OCI-LY1 (cell line): ENCODE measurements around the gene KRTAP4-8.
"Not testable (repeated sequence)": the region's sequence is repeated elsewhere in the genome, so short reads cannot be mapped to it uniquely, and the experiment has no call there.

Source experiments
- H2AFZ ChIP-seq: fragments of 200-600 bp; sonication (generic), shearing (Covaris generic); 2 replicates; pipeline ENCODE4 v1.6.0; 2014; ENCODE audit warnings: antibody characterized with exemption, mild to moderate bottlenecking, low read length
- H3F3A ChIP-seq: fragments of 200-600 bp; sonication (generic), shearing (Covaris generic); 2 replicates; pipeline ENCODE4 v1.6.0; 2014; ENCODE audit warnings: mild to moderate bottlenecking, antibody characterized with exemption, low read length, moderate library complexity; ENCODE audit not compliant: insufficient read depth
- H3K27ac ChIP-seq: fragments of 200-600 bp; sonication (generic); 2 replicates; pipeline ENCODE4 v1.5.1; 2014; ENCODE audit warnings: low read length, mixed run types, mild to moderate bottlenecking, low read depth; ENCODE audit not compliant: poor library complexity, severe bottlenecking
- H3K27me3 ChIP-seq: fragments of 200-600 bp; sonication (generic); 2 replicates; pipeline ENCODE4 v1.6.0; 2014; ENCODE audit warnings: antibody characterized with exemption, mild to moderate bottlenecking, low read length, moderate library complexity; ENCODE audit not compliant: insufficient read depth
- H3K36me3 ChIP-seq: fragments of 200-600 bp; sonication (generic); 2 replicates; pipeline ENCODE4 v1.6.1; 2014; ENCODE audit warnings: mild to moderate bottlenecking, antibody characterized with exemption, low read length, moderate library complexity, mixed read lengths; ENCODE audit not compliant: insufficient read depth
- H3K4me1 ChIP-seq: fragments of 200-600 bp; sonication (generic); 2 replicates; pipeline ENCODE4 v1.5.1; 2014; ENCODE audit warnings: mild to moderate bottlenecking, low read length, moderate library complexity; ENCODE audit not compliant: insufficient read depth, severe bottlenecking
- H3K4me2 ChIP-seq: fragments of 200-600 bp; sonication (generic), shearing (Covaris generic); 2 replicates; pipeline ENCODE4 v1.6.1; 2014; ENCODE audit warnings: low read length
- H3K4me3 ChIP-seq: fragments of 200-600 bp; sonication (generic); 2 replicates; pipeline ENCODE4 v1.5.1; 2014; ENCODE audit warnings: low read length, low read depth, mild to moderate bottlenecking, mixed read lengths; ENCODE audit not compliant: poor library complexity, severe bottlenecking
- H3K79me2 ChIP-seq: fragments of 200-600 bp; shearing (Covaris generic); 2 replicates; pipeline ENCODE4 v1.6.1; 2016; ENCODE audit warnings: mixed run types, low read length, mixed read lengths; ENCODE audit not compliant: insufficient read depth
- H3K9ac ChIP-seq: fragments of 200-600 bp; sonication (generic), shearing (Covaris generic); 2 replicates; pipeline ENCODE4 v1.6.1; 2014; ENCODE audit warnings: mild to moderate bottlenecking, low read length, mixed read lengths
- H3K9me2 ChIP-seq: fragments of 200-600 bp; sonication (generic), shearing (Covaris generic); 2 replicates; pipeline ENCODE4 v1.6.1; 2014; ENCODE audit warnings: low read depth, mild to moderate bottlenecking, low read length, mixed read lengths
- H3K9me3 ChIP-seq: fragments of 200-600 bp; shearing (Covaris generic); 2 replicates; pipeline ENCODE4 v1.6.1; 2014; ENCODE audit warnings: low read length, mixed read lengths
- H4K20me1 ChIP-seq: fragments of 200-600 bp; sonication (generic), shearing (Covaris generic); 2 replicates; pipeline ENCODE4 v1.6.0; 2016; ENCODE audit warnings: mild to moderate bottlenecking, low read length; ENCODE audit not compliant: insufficient read depth
- EZH2 ChIP-seq: fragments of 200-600 bp; sonication (generic), shearing (Covaris generic); IDR thresholded peaks from 2 replicates; pipeline ENCODE4 v1.8.0; 2017; ENCODE audit warnings: borderline replicate concordance, mixed run types, mild to moderate bottlenecking, antibody characterized with exemption, low read length, moderate library complexity, mixed read lengths
- TF ChIP-seq, protein P1 (sequence below): fragments of 200-600 bp; sonication (generic), shearing (Covaris generic); IDR thresholded peaks from 2 replicates; pipeline ENCODE4 v1.5.1; 2017; ENCODE audit warnings: mild to moderate bottlenecking, antibody characterized with exemption, low read length, moderate library complexity, mixed read lengths

The KRTAP4-8 gene

DNA sequence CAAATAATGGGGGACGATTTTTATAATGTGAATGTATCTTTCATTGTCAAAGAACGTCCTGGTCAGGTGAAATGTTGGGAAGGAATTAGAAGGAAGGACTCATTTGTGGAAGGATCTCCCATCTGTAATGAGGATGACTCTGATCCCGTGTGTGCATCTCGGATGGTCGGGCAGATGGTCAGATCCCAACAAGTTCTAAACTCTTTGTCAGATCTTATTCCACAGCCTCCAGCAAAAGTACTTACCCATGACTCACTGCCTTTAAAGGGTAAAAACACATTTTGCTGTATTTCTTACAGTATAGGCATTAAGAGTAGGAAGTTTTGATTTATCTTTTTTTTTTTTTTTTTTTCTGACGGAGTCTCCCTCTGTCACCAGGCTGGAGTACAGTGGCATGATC lies 539 bp upstream of the KRTAP4-8 start:
- no peak for TF ChIP-seq EZH2
- TF ChIP-seq, protein P1, sequence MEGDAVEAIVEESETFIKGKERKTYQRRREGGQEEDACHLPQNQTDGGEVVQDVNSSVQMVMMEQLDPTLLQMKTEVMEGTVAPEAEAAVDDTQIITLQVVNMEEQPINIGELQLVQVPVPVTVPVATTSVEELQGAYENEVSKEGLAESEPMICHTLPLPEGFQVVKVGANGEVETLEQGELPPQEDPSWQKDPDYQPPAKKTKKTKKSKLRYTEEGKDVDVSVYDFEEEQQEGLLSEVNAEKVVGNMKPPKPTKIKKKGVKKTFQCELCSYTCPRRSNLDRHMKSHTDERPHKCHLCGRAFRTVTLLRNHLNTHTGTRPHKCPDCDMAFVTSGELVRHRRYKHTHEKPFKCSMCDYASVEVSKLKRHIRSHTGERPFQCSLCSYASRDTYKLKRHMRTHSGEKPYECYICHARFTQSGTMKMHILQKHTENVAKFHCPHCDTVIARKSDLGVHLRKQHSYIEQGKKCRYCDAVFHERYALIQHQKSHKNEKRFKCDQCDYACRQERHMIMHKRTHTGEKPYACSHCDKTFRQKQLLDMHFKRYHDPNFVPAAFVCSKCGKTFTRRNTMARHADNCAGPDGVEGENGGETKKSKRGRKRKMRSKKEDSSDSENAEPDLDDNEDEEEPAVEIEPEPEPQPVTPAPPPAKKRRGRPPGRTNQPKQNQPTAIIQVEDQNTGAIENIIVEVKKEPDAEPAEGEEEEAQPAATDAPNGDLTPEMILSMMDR = no peak
- Histone ChIP-seq H3K4me1 (no peaks in the 10 kb centered on the region), H3K27ac (no peak overlapping the region), H3K79me2 (no peaks in the 10 kb centered on the region), H2AFZ (no peak overlapping the region), H3K4me3 (no peak overlapping the region), H4K20me1 (no peaks in the 10 kb centered on the region), H3F3A (no peaks in the 10 kb centered on the region), H3K9me3 (no peaks in the 10 kb centered on the region), H3K27me3 (no peaks in the 10 kb centered on the region), H3K36me3 (no peaks in the 10 kb centered on the region), H3K9me2 (no peaks in the 10 kb centered on the region), H3K9ac (no peak overlapping the region), H3K4me2 (no peak overlapping the region)

DNA sequence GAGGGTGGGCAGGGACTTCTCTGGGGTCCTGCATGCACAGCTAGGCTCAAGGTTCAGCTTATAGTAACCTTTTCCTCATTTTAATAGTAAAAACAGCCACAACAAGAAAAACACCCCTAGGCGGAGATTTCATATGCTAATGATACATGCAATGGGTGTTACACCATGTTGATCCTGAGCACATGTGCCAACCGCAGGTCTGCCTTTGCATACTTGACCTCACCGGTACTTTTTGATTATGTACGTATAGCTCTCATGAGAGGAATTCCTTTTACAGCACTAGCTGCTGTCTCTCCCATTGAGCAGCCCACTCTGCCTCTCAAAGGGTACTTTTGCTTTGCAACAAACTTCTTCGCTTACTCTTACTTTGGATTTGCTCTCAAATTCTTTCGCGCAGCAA lies 1.9 kb downstream of the KRTAP4-8 start:
- no peak for TF ChIP-seq EZH2
- TF ChIP-seq, protein P1 = no peak
- H3K9me2 ChIP-seq = no peaks in the 10 kb centered on the region

DNA sequence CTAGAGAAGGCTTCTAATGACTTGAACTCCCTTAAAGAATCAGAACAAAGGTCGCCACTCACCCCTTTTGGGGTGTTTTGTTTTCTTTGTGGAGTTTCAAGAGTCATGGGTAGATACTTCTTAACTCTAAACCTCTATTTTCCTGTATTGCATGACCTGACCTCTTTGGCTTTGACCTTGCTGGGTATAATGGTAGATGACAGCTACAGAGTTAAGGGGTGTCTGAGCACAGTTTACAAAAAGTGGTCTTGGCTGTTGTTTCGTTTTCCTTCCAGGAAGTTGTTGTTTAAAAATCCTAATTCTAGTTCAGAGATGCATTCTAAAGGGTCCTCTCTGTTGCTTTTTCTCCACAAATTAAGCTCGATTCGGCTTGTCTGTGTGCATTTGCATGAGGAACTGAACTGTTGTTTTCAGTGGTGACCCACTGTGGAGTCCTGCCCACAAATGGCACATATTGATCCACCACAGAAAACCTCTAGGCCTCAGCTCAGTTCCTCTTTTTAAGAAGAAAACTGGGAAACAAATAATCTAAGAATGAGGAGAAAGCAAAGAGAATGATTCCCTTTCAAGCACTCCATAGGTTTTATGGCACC lies 9.1 kb downstream of the KRTAP4-8 start:
- H3F3A ChIP-seq, H3K36me3 ChIP-seq, H3K9ac ChIP-seq, H3K9me2 ChIP-seq, H3K27ac ChIP-seq, H3K9me3 ChIP-seq, H2AFZ ChIP-seq, H4K20me1 ChIP-seq, H3K4me3 ChIP-seq, H3K4me1 ChIP-seq, H3K27me3 ChIP-seq, H3K79me2 ChIP-seq, H3K4me2 ChIP-seq: not testable (repeated sequence)

More for the DNA sequence above, 1.9 kb downstream of the KRTAP4-8 start:
- Histone ChIP-seq H2AFZ (no peak overlapping the region), H3K9me3 (no peaks in the 10 kb centered on the region), H3K79me2 (no peaks in the 10 kb centered on the region), H3K4me1 (no peaks in the 10 kb centered on the region), H3F3A (no peaks in the 10 kb centered on the region), H3K4me3 (no peak overlapping the region), H3K27ac (no peak overlapping the region), H3K9ac (no peak overlapping the region), H3K27me3 (no peaks in the 10 kb centered on the region), H3K4me2 (no peak overlapping the region), H4K20me1 (no peaks in the 10 kb centered on the region), H3K36me3 (no peaks in the 10 kb centered on the region)

DNA sequence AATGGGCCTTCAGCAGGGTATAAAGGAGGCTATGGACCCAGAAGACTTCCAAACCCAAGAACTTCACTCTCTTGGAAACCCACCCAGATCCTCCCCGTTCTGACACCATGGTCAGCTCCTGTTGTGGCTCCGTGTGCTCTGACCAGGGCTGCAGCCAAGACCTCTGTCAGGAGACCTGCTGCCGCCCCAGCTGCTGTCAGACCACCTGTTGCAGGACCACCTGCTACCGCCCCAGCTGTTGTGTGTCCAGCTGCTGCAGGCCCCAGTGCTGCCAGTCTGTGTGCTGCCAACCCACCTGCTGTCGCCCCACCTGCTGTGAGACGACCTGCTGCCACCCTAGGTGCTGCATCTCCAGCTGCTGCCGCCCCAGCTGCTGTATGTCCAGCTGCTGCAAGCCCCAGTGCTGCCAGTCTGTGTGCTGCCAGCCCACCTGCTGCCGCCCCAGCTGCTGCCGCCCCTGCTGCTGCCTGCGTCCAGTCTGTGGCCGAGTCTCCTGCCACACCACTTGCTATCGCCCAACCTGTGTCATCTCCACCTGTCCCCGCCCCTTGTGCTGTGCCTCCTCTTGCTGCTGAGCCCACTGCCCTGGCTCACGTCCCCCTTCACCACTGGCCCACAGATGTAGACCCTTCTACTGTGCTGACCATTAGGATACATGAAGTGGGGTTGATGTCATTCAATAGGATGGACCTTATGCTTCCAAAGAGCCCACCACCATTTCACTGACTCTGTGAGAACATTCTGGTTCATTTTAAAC lies 13.7 kb downstream of the KRTAP4-8 start, which contains the start of gene KRTAP4-7:
Gene KRTAP4-7 (plus strand): TSS at position 51 of the 757 bp plus-strand sequence. CDS start 57 bp downstream, at position 108.
- H3K79me2 ChIP-seq, H3K4me3 ChIP-seq, H3K9ac ChIP-seq, H3K4me2 ChIP-seq, H3K9me2 ChIP-seq, H3K27me3 ChIP-seq, H3F3A ChIP-seq, H3K4me1 ChIP-seq, H3K9me3 ChIP-seq, H4K20me1 ChIP-seq, H3K27ac ChIP-seq, H3K36me3 ChIP-seq, H2AFZ ChIP-seq: not testable (repeated sequence)

DNA sequence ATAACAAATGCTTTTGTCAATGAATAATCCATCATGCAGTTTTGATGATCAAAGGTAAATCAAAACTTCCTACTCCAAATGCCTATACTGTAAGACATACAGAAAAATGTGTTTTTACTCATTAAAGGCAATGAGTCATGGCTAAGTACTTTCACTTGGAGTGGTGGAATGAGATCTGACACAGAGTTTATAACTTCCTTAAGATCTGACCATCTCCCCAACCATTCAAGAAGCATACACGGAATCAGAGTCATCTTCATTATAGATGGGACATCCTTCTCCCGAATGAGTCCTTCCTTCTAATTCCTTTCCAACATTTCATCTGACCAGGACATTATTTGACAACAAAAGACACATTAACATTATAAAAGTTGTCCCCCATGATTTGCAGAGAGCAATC lies 14.5 kb downstream of the KRTAP4-8 start:
- not testable (repeated sequence) for H3K4me1 ChIP-seq, H3K36me3 ChIP-seq, H3K27me3 ChIP-seq, H4K20me1 ChIP-seq, H2AFZ ChIP-seq, H3K9ac ChIP-seq, H3K9me3 ChIP-seq, H3K4me3 ChIP-seq, H3F3A ChIP-seq, H3K79me2 ChIP-seq, H3K27ac ChIP-seq, H3K4me2 ChIP-seq, H3K9me2 ChIP-seq
